ENCODE data around the gene LETM1. TPM values are rescaled to one million over a fixed set of nuclear protein-coding genes. Genes with fewer than 3 reads are reported as not detected.

LETM1 gene
- total RNA-seq, 1 experiment from 2014 or later, result 56.1 TPM

- no peak for DNase-seq (ENCODE audit: low read depth)
These were observed 29.2 kb downstream of the LETM1 start for GRCh38 chr4:1826531-1827350.

GRCh38 chr4:1825326-1825725 is 30.6 kb downstream of the LETM1 start:
- DNase-seq (ENCODE audit: low read depth), result no peak

- DNase-seq (ENCODE audit: low read depth), result no peak
These were observed 31.2 kb downstream of the LETM1 start for GRCh38 chr4:1824746-1825145.

GRCh38 chr4:1823545-1823932 is 32.4 kb downstream of the LETM1 start:
- DNase-seq (ENCODE audit: low read depth), result no peak

GRCh38 chr4:1822568-1823544 is 33.1 kb downstream of the LETM1 start:
- no peak for DNase-seq (ENCODE audit: low read depth)

- no peak for DNase-seq (ENCODE audit: low read depth)
These were observed 34.0 kb downstream of the LETM1 start for GRCh38 chr4:1821679-1822567.

GRCh38 chr4:1819816-1820215 is 36.1 kb downstream of the LETM1 start:
- DNase-seq (ENCODE audit: low read depth), result no peak

GRCh38 chr4:1819284-1819683 is 36.7 kb downstream of the LETM1 start:
- DNase-seq (ENCODE audit: low read depth), result peak; percentile 31

GRCh38 chr4:1815997-1816860 is 39.7 kb downstream of the LETM1 start:
- DNase-seq (ENCODE audit: low read depth), result no peak

- DNase-seq (ENCODE audit: low read depth), result no peak
These were observed 40.6 kb downstream of the LETM1 start for GRCh38 chr4:1815096-1815996.

GRCh38 chr4:1814453-1814852 is 41.5 kb downstream of the LETM1 start:
- DNase-seq (ENCODE audit: low read depth), result no peak

GRCh38 chr4:1813915-1814314 is 42.0 kb downstream of the LETM1 start:
- no peak for DNase-seq (ENCODE audit: low read depth)

- no peak for DNase-seq (ENCODE audit: low read depth)
These were observed 42.7 kb downstream of the LETM1 start for GRCh38 chr4:1813231-1813630.

- DNase-seq (ENCODE audit: low read depth), result no peak
These were observed 43.2 kb downstream of the LETM1 start for GRCh38 chr4:1812720-1813119.

- no peak for DNase-seq (ENCODE audit: low read depth)
These were observed 45.2 kb downstream of the LETM1 start for GRCh38 chr4:1810765-1811164.

- peak; percentile 38 for DNase-seq (ENCODE audit: low read depth)
These were observed 46.0 kb downstream of the LETM1 start for GRCh38 chr4:1809754-1810502.

- DNase-seq (ENCODE audit: low read depth), result no peak
These were observed 46.9 kb downstream of the LETM1 start for GRCh38 chr4:1808851-1809753.

- no peak for DNase-seq (ENCODE audit: low read depth)
These were observed 47.6 kb downstream of the LETM1 start for GRCh38 chr4:1808396-1808795.

Data from LHCN-M2 (cell line).